ENCODE results near the gene FOSB. TPM values are rescaled to one million over a fixed set of nuclear protein-coding genes. Genes with fewer than 3 reads are reported as not detected.

The FOSB gene
- polyA plus RNA-seq, 1 donor from 2014 or later, result 48.1 TPM

DNA sequence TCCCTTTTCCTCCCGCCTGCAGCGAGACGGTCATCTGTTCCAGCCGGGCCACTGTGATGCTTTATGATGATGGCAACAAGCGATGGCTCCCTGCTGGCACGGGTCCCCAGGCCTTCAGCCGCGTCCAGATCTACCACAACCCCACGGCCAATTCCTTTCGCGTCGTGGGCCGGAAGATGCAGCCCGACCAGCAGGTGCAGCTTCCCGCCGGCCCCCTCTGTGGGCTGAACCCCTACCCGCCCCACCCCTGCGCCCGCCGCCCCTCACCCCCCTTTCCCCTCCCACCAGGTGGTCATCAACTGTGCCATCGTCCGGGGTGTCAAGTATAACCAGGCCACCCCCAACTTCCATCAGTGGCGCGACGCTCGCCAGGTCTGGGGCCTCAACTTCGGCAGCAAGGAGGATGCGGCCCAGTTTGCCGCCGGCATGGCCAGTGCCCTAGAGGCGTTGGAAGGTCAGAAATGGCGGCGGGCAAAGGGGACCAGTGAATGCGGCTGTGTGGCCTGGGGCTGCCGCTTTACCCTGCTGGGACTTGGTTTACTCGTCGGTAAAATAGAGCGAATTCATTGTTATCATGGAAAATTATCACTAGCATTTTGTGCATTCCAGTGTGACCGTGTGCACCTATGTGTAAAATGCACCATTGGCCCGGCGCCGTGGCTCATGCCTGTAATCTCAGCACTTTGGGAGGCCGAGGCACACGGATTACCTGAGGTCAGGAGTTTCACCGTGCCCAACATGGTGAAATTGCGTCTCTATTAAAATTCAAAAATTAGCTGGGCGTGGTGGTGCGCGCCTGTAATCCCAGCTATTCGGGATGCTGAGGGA, 50.1 kb downstream of the FOSB start:
- Mint-ChIP-seq H3K27ac (peak overlapping the region in 2 of 3 donors; percentile 76 to 77), H3K36me3 (no peaks in the 10 kb centered on the region), H3K27me3 (no peaks in the 10 kb centered on the region), H3K4me3 (peak overlapping the region in 2 of 4 donors; percentile 35 to 74), H3K9me3 (no peaks in the 10 kb centered on the region), H3K4me1 (peaks cover 24 to 29% (median 26%) of the 10 kb centered on the region in 3 donors)

DNA sequence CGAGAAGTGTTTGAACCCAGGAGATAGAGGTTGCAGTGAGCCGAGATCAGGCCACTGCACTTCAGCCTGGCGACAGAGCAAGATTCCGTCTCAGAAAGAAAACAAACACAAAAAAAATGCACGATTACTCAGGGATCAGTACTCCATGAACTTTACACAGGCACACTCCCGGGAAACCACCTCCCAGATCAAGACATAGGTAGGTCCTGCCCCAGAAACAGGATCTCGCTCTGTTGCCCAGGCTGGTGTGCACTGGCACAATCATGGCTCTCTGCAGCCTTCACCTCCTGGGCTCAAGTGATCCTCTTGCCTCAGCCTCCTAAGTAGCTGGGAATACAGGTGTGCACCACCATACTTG, 50.7 kb downstream of the FOSB start:
- H3K36me3 Mint-ChIP-seq, result no peaks in the 10 kb centered on the region
- no peaks in the 10 kb centered on the region for H3K27me3 Mint-ChIP-seq
- peak overlapping the region in 1 of 3 donors; percentile 77 for H3K27ac Mint-ChIP-seq
- peaks cover 21 to 27% (median 26%) of the 10 kb centered on the region in 3 donors for H3K4me1 Mint-ChIP-seq
- no peaks in the 10 kb centered on the region for H3K9me3 Mint-ChIP-seq
- peak overlapping the region in 1 of 4 donors; percentile 35 for H3K4me3 Mint-ChIP-seq

DNA sequence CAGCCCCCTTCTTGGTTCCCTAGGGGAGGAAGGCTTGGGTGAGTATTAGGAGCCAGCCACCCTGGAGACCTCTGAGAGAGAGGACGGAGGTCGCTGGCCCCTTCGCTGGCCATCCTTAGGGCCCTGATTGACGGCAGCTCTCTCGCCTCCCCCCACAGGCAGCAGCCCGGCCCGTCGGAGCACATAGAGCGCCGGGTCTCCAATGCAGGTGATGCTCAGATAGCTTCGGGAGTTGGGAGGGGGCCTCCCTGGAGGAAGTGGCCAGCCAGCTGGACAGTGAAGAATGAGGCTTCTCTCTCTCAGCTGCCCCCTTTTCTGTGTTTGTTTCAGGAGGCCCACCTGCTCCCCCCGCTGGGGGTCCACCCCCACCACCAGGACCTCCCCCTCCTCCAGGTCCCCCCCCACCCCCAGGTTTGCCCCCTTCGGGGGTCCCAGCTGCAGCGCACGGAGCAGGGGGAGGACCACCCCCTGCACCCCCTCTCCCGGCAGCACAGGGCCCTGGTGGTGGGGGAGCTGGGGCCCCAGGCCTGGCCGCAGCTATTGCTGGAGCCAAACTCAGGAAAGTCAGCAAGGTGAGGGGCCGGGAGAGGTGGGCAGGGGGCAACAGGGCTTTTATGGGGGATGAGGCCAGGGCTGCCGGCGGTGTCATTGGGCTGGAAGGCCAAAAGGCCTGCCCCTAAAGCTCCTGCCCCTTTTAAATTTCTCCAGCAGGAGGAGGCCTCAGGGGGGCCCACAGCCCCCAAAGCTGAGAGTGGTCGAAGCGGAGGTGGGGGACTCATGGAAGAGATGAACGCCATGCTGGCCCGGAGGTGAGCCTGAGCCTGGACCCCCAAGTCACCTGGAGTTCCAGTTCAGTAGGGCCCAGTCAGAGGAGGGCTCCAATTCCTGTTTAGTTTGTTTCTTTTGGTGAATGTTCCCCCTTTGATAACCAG, 54.5 kb downstream of the FOSB start:
- Mint-ChIP-seq H3K36me3 (peaks cover 2% of the 10 kb centered on the region), H3K27me3 (no peaks in the 10 kb centered on the region), H3K27ac (peak overlapping the region in 2 of 3 donors; percentile 53 to 73), H3K4me3 (no peak overlapping the region), H3K9me3 (no peaks in the 10 kb centered on the region), H3K4me1 (peaks cover 7 to 15% (median 13%) of the 10 kb centered on the region in 3 donors)

DNA sequence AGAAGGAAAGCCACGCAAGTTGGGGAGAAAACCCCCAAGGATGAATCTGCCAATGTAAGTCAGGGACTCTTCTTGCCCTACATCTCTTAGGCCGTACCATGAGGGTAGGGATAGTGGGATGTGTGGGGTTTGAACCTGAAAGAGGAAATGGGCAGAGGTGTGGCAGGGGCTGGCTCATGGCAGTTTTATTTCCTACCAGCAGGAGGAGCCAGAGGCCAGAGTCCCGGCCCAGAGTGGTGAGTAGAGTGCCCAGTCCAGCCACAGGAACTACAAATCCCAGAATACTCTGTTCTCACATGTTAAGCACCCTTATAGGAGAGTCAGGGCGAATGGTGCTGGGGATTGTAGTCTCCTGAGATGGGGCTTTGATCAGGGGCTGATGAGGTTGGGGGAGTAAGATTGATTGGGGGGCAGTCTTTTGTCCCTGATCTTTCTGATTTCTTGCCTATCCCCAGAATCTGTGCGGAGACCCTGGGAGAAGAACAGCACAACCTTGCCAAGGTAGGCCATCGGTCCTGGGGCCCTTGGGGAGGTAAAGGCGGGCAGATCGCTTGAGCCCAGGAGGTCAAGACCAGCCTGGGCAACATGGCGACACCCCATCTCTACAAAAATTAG, 56.0 kb downstream of the FOSB start:
- Mint-ChIP-seq H3K27me3 (no peaks in the 10 kb centered on the region), H3K4me3 (peak overlapping the region in 2 of 4 donors; percentile 1 to 20), H3K36me3 (peaks cover 3% of the 10 kb centered on the region)

DNA sequence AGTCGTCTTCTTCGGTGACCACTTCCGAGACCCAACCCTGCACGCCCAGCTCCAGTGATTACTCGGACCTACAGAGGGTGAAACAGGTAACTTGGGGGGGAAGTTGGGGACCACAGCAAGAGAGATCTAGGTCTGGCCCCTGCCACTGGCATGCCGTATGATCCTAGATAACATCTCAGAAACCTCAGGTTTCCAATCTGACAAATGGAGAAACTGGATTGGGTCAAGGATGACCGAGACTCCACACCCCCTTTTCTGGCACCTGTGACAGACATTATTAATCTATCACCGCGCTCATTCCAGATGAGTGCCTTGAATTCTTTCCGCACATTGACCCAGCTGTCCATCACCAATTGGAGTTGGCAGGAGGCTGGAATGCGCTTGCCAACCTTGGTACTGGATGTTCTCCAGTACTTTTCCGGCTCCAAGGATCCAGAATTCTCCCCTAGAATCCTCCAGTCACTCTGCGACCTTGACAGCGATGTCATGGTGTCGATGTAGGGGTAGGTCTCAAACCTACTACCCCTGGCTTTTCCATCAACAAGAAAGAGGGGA, 56.9 kb downstream of the FOSB start:
- Mint-ChIP-seq H3K4me3 (no peak overlapping the region), H3K9me3 (no peaks in the 10 kb centered on the region), H3K4me1 (peaks cover 7 to 15% (median 13%) of the 10 kb centered on the region in 3 donors), H3K36me3 (peaks cover 3% of the 10 kb centered on the region), H3K27ac (peak overlapping the region in 2 of 3 donors; percentile 10 to 46), H3K27me3 (no peaks in the 10 kb centered on the region)

More for the DNA sequence above, 56.0 kb downstream of the FOSB start:
- H3K9me3 Mint-ChIP-seq, result no peaks in the 10 kb centered on the region
- H3K27ac Mint-ChIP-seq, result peak overlapping the region; percentile 41 to 82 (median 73)
- H3K4me1 Mint-ChIP-seq, result peaks cover 7 to 15% (median 11%) of the 10 kb centered on the region in 3 donors

Other genes with a start within 250 kb of the FOSB start
- not detected for gene EXOC3L2, start 222.6 kb upstream of the FOSB start, polyA plus RNA-seq
- 0.58 TPM for gene MARK4, start 216.7 kb upstream of the FOSB start, polyA plus RNA-seq
- gene CKM, start 145.1 kb upstream of the FOSB start, polyA plus RNA-seq, result not detected
- gene KLC3, start 127.2 kb upstream of the FOSB start, polyA plus RNA-seq, result not detected
- gene ERCC2, start 97.4 kb upstream of the FOSB start, polyA plus RNA-seq, result 6.6 TPM
- 1.6 TPM for gene PPP1R13L, start 62.9 kb upstream of the FOSB start, polyA plus RNA-seq
- 2.2 TPM for gene POLR1G, start 61.4 kb upstream of the FOSB start, polyA plus RNA-seq
- gene ERCC1, start 44.1 kb upstream of the FOSB start, polyA plus RNA-seq, result 50.2 TPM
- 0.71 TPM for gene RTN2, start 29.1 kb downstream of the FOSB start, polyA plus RNA-seq
- 4.0 TPM for gene PPM1N, start 30.4 kb downstream of the FOSB start, polyA plus RNA-seq
- 111 TPM for gene VASP, start 39.5 kb downstream of the FOSB start, polyA plus RNA-seq
- gene OPA3, start 116.8 kb downstream of the FOSB start, polyA plus RNA-seq, result 19.9 TPM
- gene GPR4, start 134.2 kb downstream of the FOSB start, polyA plus RNA-seq, result not detected
- gene EML2, start 171.4 kb downstream of the FOSB start, polyA plus RNA-seq, result 18.5 TPM
- not detected for gene GIPR, start 200.2 kb downstream of the FOSB start, polyA plus RNA-seq
- gene SNRPD2, start 224.0 kb downstream of the FOSB start, polyA plus RNA-seq, result 841 TPM
- 2.7 TPM for gene QPCTL, start 224.7 kb downstream of the FOSB start, polyA plus RNA-seq